HEK293T (cell line): ENCODE results near the gene ZNF552.

ENCODE experiments used
- CTCF ChIA-PET: fragments of 350-600 bp; formaldehyde crosslinking; extraction: SDS; loops from one replicate; lab custom pipeline; 2021; ENCODE audit warnings: antibody characterized with exemption, inconsistent platforms; lab: Yijun Ruan, JAX
- POLR2A ChIA-PET: fragments of 350-600 bp; formaldehyde crosslinking; extraction: SDS; loops from one replicate; lab custom pipeline; 2020; ENCODE audit warnings: antibody characterized with exemption, inconsistent platforms; lab: Yijun Ruan, JAX
- DNase-seq: peaks from one replicate; pipeline ENCODE4 v3.0.0; 2012; ENCODE audit warnings: mixed read lengths; ENCODE audit errors: extremely low spot score
- ARNT ChIP-seq: fragments of 450-650 bp; IDR thresholded peaks from 2 replicates; pipeline ENCODE4 v1.6.1; 2017; ENCODE audit warnings: mild to moderate bottlenecking
- CTBP1 ChIP-seq: fragments of 450-650 bp; IDR thresholded peaks from 2 replicates; pipeline ENCODE4 v1.6.1; 2016; ENCODE audit warnings: borderline replicate concordance
- ELF4 ChIP-seq: fragments of 450-650 bp; IDR thresholded peaks from 2 replicates; pipeline ENCODE4 v1.6.1; 2017; ENCODE audit warnings: antibody characterized with exemption
- FOXA1 ChIP-seq: fragments of 450-650 bp; IDR thresholded peaks from 2 replicates; pipeline ENCODE4 v1.6.1; 2016; ENCODE audit warnings: mild to moderate bottlenecking
- FOXK2 ChIP-seq: fragments of 450-650 bp; IDR thresholded peaks from 2 replicates; pipeline ENCODE4 v1.6.1; 2016; ENCODE audit warnings: mild to moderate bottlenecking
- FOXM1 ChIP-seq: fragments of 450-650 bp; IDR thresholded peaks from 2 replicates; pipeline ENCODE4 v1.6.1; 2017; ENCODE audit warnings: mild to moderate bottlenecking, borderline replicate concordance
- HDGF ChIP-seq: fragments of 450-650 bp; IDR thresholded peaks from 2 replicates; pipeline ENCODE4 v1.6.1; 2017; ENCODE audit warnings: antibody characterized with exemption, borderline replicate concordance
- L3MBTL2 ChIP-seq: fragments of 450-650 bp; conservative IDR thresholded peaks from 2 replicates; pipeline ENCODE4 v1.6.1; 2016; ENCODE audit warnings: mild to moderate bottlenecking
- LEF1 ChIP-seq: fragments of 450-650 bp; IDR thresholded peaks from 2 replicates; pipeline ENCODE4 v1.6.1; 2017; ENCODE audit warnings: mild to moderate bottlenecking, borderline replicate concordance
- NFRKB ChIP-seq: fragments of 450-650 bp; IDR thresholded peaks from 2 replicates; pipeline ENCODE4 v1.6.1; 2016; ENCODE audit warnings: mild to moderate bottlenecking, moderate library complexity
- PKNOX1 ChIP-seq: fragments of 450-650 bp; IDR thresholded peaks from 2 replicates; pipeline ENCODE4 v1.6.1; 2016
- SP1 ChIP-seq: fragments of 450-650 bp; IDR thresholded peaks from 2 replicates; pipeline ENCODE4 v1.6.1; 2017
- SUZ12 ChIP-seq: fragments of 450-650 bp; IDR thresholded peaks from 2 replicates; pipeline ENCODE4 v1.6.1; 2016; ENCODE audit warnings: mild to moderate bottlenecking
- TARDBP ChIP-seq: fragments of 450-650 bp; IDR thresholded peaks from 2 replicates; pipeline ENCODE4 v1.6.1; 2016
- ZNF384 ChIP-seq: fragments of 450-650 bp; IDR thresholded peaks from 2 replicates; pipeline ENCODE4 v1.6.1; 2016

Gene ZNF552

GRCh38 chr19:57820599-57820998, 5.9 kb upstream of the ZNF552 start:
- DNase-seq, result no peak
- TF ChIP-seq FOXM1, result no peak
- POLR2A ChIA-PET, result interaction anchor here (1.7 kb wide), 1 partner anchor 7 kb away, joined by 6 read pairs; no protein-coding TSS in a partner anchor
- CTCF ChIA-PET, result no interaction called here

GRCh38 chr19:57819475-57820148, 4.9 kb upstream of the ZNF552 start:
- TF ChIP-seq PKNOX1 (peak; percentile 98), FOXM1 (no peak), CTBP1 (no peak), L3MBTL2 (peak; percentile 76), SUZ12 (no peak), ARNT (no peak), ELF4 (peak; percentile 80)
- ChIA-PET POLR2A (interaction anchor here (0.6 to 1.7 kb wide), 9 partner anchors 8 to 542 kb away, joined by 3 to 6 read pairs (median 3); partner anchors contain the start of genes ZNF211, ZNF551 and ZNF586), CTCF (interaction anchor here (0.6 to 0.8 kb wide), 2 partner anchors 410 to 414 kb away, joined by 3 to 4 read pairs; no protein-coding TSS in a partner anchor)
- peak; percentile 81 for DNase-seq

- CTCF ChIA-PET, result no interaction called here
- no peak for DNase-seq
- no peak for TF ChIP-seq FOXK2
- TF ChIP-seq NFRKB, result no peak
- TF ChIP-seq ZNF384, result no peak
- TF ChIP-seq SUZ12, result no peak
- no peak for TF ChIP-seq L3MBTL2
- no peak for TF ChIP-seq ARNT
- no peak for TF ChIP-seq FOXA1
- no peak for TF ChIP-seq HDGF
- TF ChIP-seq FOXM1, result no peak
- TF ChIP-seq CTBP1, result no peak
- no peak for TF ChIP-seq LEF1
- TF ChIP-seq PKNOX1, result no peak
- TF ChIP-seq SP1, result no peak
- POLR2A ChIA-PET, result interaction anchor here (1.6 kb wide), 1 partner anchor 49 kb away, joined by 4 read pairs; the partner anchor contains the start of gene ZNF586
These were observed 3.7 kb upstream of the ZNF552 start for GRCh38 chr19:57818378-57818777.

GRCh38 chr19:57817976-57818375, 3.3 kb upstream of the ZNF552 start:
- ChIA-PET POLR2A (no interaction called here), CTCF (no interaction called here)
- DNase-seq, result no peak
- TF ChIP-seq TARDBP (no peak), SP1 (no peak), FOXK2 (no peak), NFRKB (no peak), PKNOX1 (no peak), ZNF384 (no peak), LEF1 (no peak), SUZ12 (no peak)

GRCh38 chr19:57816652-57817051, 1.9 kb upstream of the ZNF552 start:
- DNase-seq, result no peak
- no peak for TF ChIP-seq L3MBTL2
- no peak for TF ChIP-seq ZNF384
- TF ChIP-seq ARNT, result no peak
- TF ChIP-seq FOXA1, result no peak
- TF ChIP-seq TARDBP, result no peak
- no peak for TF ChIP-seq FOXK2
- TF ChIP-seq CTBP1, result no peak
- no peak for TF ChIP-seq HDGF
- TF ChIP-seq PKNOX1, result no peak
- no peak for TF ChIP-seq ELF4
- ChIA-PET CTCF (no interaction called here), POLR2A (no interaction called here)

- no peak for TF ChIP-seq ZNF384
- TF ChIP-seq PKNOX1, result no peak
- no peak for TF ChIP-seq FOXA1
- no peak for TF ChIP-seq L3MBTL2
- CTCF ChIA-PET, result no interaction called here
- POLR2A ChIA-PET, result interaction anchor here (0.6 to 1.3 kb wide), 5 partner anchors 12 to 46 kb away, joined by 3 to 4 read pairs (median 3); partner anchors contain the start of genes ZNF586 and ZNF587
- DNase-seq, result no peak
These were observed 748 bp upstream of the ZNF552 start for GRCh38 chr19:57815247-57816075.
